ENCODE measurements around the gene GLT6D1. TPM values are rescaled to one million over a fixed set of nuclear protein-coding genes. Genes with fewer than 3 reads are reported as not detected.

Gene GLT6D1
- total RNA-seq, 2 experiments from 2014 or later, result not detected

- DNase-seq (ENCODE audit: low spot score), result no peak
- H4K20me1 ChIP-seq (ENCODE audit: insufficient read depth, low read length), result no peaks in the 10 kb centered on the region
- ChIA-PET POLR2A (no interaction called here), CTCF (ENCODE audit: unreplicated experiment) (no interaction called here)
- TF ChIP-seq EZH2phosphoT487 (IDR thresholded peaks at IDR 0.05; ENCODE audit: borderline replicate concordance, low read depth, low read length), result no peak
- no peak for TF ChIP-seq CTCF (conservative IDR thresholded peaks at IDR 0.05; ENCODE audit: low read length)
- H3K79me2 ChIP-seq (ENCODE audit: insufficient read depth, low read depth, low read length), result no peaks in the 10 kb centered on the region
- no peak overlapping the region for H3K27ac ChIP-seq (ENCODE audit: low read depth, low read length, poor library complexity, severe bottlenecking)
- no peaks in the 10 kb centered on the region for H3K4me1 ChIP-seq (ENCODE audit: insufficient read depth, low read length, poor library complexity, severe bottlenecking)
- H3K9me2 ChIP-seq (ENCODE audit: insufficient read depth, low read length), result no peaks in the 10 kb centered on the region
- no peak overlapping the region for H2AFZ ChIP-seq (ENCODE audit: low read length)
- no peak overlapping the region for H3K4me2 ChIP-seq (ENCODE audit: low read length)
- no TSS peak for BruUV-seq (replicated peaks)
- H3K36me3 ChIP-seq (ENCODE audit: insufficient read depth, low read length), result no peaks in the 10 kb centered on the region
- intact Hi-C loops (cut with micrococcal nuclease; ENCODE audit: unreplicated experiment), result no loop called here
- H3K9me3 ChIP-seq (ENCODE audit: low read length), result no peaks in the 10 kb centered on the region
- H3K4me3 ChIP-seq (ENCODE audit: low read depth, low read length, poor library complexity, severe bottlenecking), result no peak overlapping the region
Measured at GRCh38 chr9:135620558-135620957, 18.8 kb downstream of the GLT6D1 start.

- no peaks in the 10 kb centered on the region for H3K9me2 ChIP-seq (ENCODE audit: insufficient read depth, low read length)
- H4K20me1 ChIP-seq (ENCODE audit: insufficient read depth, low read length), result no peaks in the 10 kb centered on the region
- intact Hi-C loops (cut with micrococcal nuclease; ENCODE audit: unreplicated experiment), result no loop called here
- no peaks in the 10 kb centered on the region for H3K9me3 ChIP-seq (ENCODE audit: low read length)
- no peak for DNase-seq (ENCODE audit: low spot score)
- H3K4me3 ChIP-seq (ENCODE audit: low read depth, low read length, poor library complexity, severe bottlenecking), result no peak overlapping the region
- POLR2A ChIA-PET, result no interaction called here
- H3K79me2 ChIP-seq (ENCODE audit: insufficient read depth, low read depth, low read length), result no peaks in the 10 kb centered on the region
- no peaks in the 10 kb centered on the region for H3K36me3 ChIP-seq (ENCODE audit: insufficient read depth, low read length)
- no peak overlapping the region for H3K4me2 ChIP-seq (ENCODE audit: low read length)
- H2AFZ ChIP-seq (ENCODE audit: low read length), result no peak overlapping the region
- no TSS peak for BruUV-seq (replicated peaks)
- CTCF ChIA-PET (ENCODE audit: unreplicated experiment), result no interaction called here
- H3K4me1 ChIP-seq (ENCODE audit: insufficient read depth, low read length, poor library complexity, severe bottlenecking), result no peaks in the 10 kb centered on the region
- TF ChIP-seq CTCF (conservative IDR thresholded peaks at IDR 0.05; ENCODE audit: low read length), result no peak
- TF ChIP-seq EZH2phosphoT487 (IDR thresholded peaks at IDR 0.05; ENCODE audit: borderline replicate concordance, low read depth, low read length), result no peak
- no peak overlapping the region for H3K27ac ChIP-seq (ENCODE audit: low read depth, low read length, poor library complexity, severe bottlenecking)
Measured at GRCh38 chr9:135619599-135619886, 19.8 kb downstream of the GLT6D1 start.

GRCh38 chr9:135618866-135619598 lies 20.3 kb downstream of the GLT6D1 start:
- no peaks in the 10 kb centered on the region for H3K36me3 ChIP-seq (ENCODE audit: insufficient read depth, low read length)
- TF ChIP-seq CTCF (conservative IDR thresholded peaks at IDR 0.05; ENCODE audit: low read length), result no peak
- TF ChIP-seq EZH2phosphoT487 (IDR thresholded peaks at IDR 0.05; ENCODE audit: borderline replicate concordance, low read depth, low read length), result no peak
- no peak overlapping the region for H3K27ac ChIP-seq (ENCODE audit: low read depth, low read length, poor library complexity, severe bottlenecking)
- H3K4me3 ChIP-seq (ENCODE audit: low read depth, low read length, poor library complexity, severe bottlenecking), result no peak overlapping the region
- no TSS peak for BruUV-seq (replicated peaks)
- no peak for DNase-seq (ENCODE audit: low spot score)
- no peaks in the 10 kb centered on the region for H3K9me2 ChIP-seq (ENCODE audit: insufficient read depth, low read length)
- no peak overlapping the region for H3K4me2 ChIP-seq (ENCODE audit: low read length)
- POLR2A ChIA-PET, result no interaction called here
- H3K9me3 ChIP-seq (ENCODE audit: low read length), result no peaks in the 10 kb centered on the region
- no peaks in the 10 kb centered on the region for H3K79me2 ChIP-seq (ENCODE audit: insufficient read depth, low read depth, low read length)
- CTCF ChIA-PET (ENCODE audit: unreplicated experiment), result no interaction called here
- intact Hi-C loops (cut with micrococcal nuclease; ENCODE audit: unreplicated experiment), result no loop called here
- H4K20me1 ChIP-seq (ENCODE audit: insufficient read depth, low read length), result no peaks in the 10 kb centered on the region
- H2AFZ ChIP-seq (ENCODE audit: low read length), result no peak overlapping the region
- H3K4me1 ChIP-seq (ENCODE audit: insufficient read depth, low read length, poor library complexity, severe bottlenecking), result no peaks in the 10 kb centered on the region

All from OCI-LY7 (cell line).